Hippocampal formation (tissue), 2 donors: ENCODE measurements around the gene ST3GAL2.
"Not testable (repeated sequence)": the region's sequence is repeated elsewhere in the genome, so short reads cannot be mapped to it uniquely, and the experiment has no call there.

Source experiments
- DNase-seq, 2 donors: peaks; one replicate each; lab custom pipeline; 2025; lab: John Stamatoyannopoulos, UW

Gene ST3GAL2

DNA sequence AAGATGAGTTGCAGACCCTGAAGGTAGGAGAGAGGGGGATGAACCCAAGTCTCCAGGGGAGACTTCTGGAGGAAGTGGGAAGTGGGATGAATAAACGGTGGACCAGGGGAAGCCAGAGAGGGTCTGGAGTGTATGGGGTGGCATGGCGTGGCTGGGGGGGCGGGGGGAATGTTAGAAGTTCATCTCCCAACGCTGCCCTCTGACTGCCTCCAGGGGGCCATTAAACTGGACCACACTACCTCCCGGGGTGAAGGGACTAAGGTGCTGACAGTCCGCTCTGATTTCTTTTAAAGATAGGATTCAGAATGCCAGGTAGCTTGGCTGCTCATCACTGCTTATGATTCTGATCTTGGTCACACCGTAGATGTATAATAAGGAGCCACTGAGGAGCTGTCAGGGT lies 21.2 kb downstream of the ST3GAL2 start:
- DNase-seq, result no peak

- DNase-seq, result no peak
Measured at GRCh38 chr16:70416748-70417616, 21.9 kb downstream of the ST3GAL2 start.

DNA sequence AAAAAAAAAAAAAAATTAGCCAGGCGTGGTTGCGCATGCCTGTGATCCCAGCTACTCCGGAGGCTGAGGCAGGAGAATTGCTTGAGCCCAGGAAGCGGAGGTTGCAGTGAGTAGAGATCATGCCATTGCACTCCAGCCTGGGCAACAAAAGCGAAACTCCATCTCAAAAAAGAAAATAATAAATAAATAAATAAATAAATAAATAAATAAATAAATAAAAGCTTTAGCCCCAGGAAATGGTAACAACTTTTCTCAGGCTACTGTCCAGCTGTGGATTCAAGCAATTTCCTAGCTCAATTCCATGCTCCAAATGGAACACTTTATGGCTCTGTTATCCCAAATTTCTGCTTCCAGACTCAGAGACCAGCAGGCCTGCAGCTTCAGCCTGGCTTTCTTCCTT lies 25.3 kb downstream of the ST3GAL2 start:
- DNase-seq, result not testable (repeated sequence)

- DNase-seq, result no peak
Measured at GRCh38 chr16:70412385-70412784, 26.5 kb downstream of the ST3GAL2 start.

- DNase-seq, result peak in 1 of 2 donors; percentile 32
Measured at GRCh38 chr16:70410734-70411133, 28.2 kb downstream of the ST3GAL2 start.

- DNase-seq, result no peak
Measured at GRCh38 chr16:70407811-70408274, 31.1 kb downstream of the ST3GAL2 start.

DNA sequence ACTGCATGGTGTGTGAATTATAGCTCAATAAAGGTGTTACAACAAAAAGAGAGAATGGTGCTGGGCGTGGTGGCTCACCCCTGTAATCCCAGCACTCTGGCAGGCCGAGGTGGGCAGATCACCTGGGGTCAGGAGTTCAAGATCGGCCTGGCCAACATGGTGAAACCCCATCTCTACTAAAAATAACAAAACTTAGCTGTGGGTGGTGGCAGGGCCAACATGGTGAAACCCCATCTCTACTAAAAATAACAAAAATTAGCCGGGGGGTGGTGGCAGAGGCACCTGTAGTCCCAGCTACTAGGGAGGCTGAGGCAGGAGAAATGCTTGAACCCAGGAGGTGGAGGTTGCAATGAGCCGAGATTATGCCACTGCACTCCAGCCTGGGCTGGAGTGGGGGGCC lies 32.8 kb downstream of the ST3GAL2 start:
- not testable (repeated sequence) for DNase-seq

DNA sequence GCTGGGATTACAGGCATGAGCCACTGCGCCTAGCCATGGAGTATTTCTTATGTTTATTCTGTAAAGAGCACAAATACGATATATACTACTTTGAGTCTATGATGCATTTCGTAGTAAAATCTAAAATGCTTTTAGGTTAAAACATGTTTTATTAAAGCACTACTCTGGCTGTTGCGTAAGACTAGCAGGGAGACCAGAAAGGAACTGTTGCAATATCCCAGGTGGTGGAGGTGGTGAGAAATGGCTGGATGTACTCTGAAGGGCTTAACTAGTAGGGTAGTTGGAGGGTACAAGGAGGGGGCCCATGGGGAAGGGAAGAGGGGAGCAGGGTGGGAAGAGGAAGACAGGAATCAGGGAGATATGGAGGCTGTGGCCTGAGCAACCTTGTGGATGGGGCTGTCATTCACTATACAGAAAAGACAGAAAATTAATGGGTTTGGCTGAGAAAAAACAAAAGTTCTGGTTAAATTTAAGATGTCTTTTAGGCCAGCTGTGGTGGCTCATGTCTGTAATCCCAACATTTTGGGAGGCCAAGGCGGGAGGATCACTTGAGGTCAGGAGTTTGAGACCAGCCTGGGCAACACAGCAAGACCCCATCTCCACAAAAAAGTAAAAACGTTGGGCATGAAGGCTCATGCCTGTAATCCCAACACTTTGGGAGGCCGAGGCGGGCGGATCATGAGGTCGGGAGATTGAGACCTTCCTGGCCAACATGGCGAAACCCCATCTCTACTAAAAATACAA lies 35.8 kb downstream of the ST3GAL2 start:
- DNase-seq, result no peak

- DNase-seq, result no peak
Measured at GRCh38 chr16:70399951-70400350, 38.9 kb downstream of the ST3GAL2 start.

- no peak for DNase-seq
Measured at GRCh38 chr16:70399381-70399780, 39.5 kb downstream of the ST3GAL2 start.

- no peak for DNase-seq
Measured at GRCh38 chr16:70398177-70398743, 40.6 kb downstream of the ST3GAL2 start.

DNA sequence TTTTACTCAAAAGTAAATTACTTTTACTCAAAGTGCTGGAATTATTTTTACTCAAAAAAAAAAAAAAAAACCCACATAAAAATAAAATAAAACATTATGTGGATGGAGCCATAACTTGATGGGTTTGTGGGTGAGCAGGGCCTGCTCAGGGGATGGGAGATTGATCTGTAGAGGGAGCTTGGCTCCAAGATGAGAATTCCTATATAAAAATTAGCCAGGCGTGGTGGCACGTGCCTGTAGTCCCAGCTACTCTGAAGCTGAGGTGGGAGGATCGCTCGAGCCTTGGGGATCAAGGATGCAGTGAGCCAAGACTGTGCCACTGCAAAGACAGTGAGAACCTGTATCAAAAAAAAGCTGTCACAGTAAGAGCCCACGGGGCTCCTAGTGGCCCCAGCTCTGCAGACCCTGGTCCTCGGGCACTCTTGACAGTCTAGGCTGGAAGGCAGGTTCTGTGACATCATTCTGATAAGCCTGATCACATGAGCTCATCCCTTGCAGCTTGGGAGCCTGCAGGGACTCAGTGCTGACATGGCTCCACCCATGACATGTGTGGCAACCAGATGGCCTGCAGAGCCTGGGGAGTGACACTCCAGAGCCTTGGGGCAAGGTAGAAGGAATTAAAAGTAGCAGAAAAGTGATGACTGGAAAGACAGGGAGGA lies 42.5 kb downstream of the ST3GAL2 start:
- no peak for DNase-seq

DNA sequence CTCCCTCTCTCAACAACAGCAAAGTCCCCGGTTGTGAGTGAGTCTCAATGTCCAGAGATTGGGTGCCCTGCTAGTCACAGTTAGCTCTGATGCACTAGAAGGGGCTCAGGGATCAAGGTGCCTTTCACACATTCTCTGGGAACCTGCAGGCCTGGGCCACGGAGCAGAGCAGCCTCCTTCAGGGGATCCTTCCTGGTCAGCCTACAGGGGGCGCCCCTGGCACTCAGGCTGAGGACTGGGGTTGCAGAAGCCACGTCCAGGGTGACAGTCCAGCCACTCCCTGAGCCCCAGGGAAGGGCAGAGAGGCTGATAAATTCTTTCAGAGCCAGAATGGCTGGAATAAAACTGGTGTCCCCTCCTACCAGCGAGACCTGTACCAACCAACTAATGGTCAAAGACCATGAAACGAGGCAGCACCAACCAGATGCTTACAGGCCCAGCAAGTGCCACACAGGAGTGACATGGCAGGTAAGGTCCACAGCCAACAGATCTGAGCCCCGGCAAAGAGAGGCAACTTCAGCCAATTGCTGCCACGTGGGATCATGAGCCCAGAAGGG lies 43.5 kb downstream of the ST3GAL2 start:
- DNase-seq, result peak in 1 of 2 donors; percentile 19

- DNase-seq, result no peak
Measured at GRCh38 chr16:70394853-70395252, 44.0 kb downstream of the ST3GAL2 start.

GRCh38 chr16:70393662-70394061 lies 45.2 kb downstream of the ST3GAL2 start:
- DNase-seq, result peak in 1 of 2 donors; percentile 42

- no peak for DNase-seq
Measured at GRCh38 chr16:70392606-70393005, 46.3 kb downstream of the ST3GAL2 start.

DNA sequence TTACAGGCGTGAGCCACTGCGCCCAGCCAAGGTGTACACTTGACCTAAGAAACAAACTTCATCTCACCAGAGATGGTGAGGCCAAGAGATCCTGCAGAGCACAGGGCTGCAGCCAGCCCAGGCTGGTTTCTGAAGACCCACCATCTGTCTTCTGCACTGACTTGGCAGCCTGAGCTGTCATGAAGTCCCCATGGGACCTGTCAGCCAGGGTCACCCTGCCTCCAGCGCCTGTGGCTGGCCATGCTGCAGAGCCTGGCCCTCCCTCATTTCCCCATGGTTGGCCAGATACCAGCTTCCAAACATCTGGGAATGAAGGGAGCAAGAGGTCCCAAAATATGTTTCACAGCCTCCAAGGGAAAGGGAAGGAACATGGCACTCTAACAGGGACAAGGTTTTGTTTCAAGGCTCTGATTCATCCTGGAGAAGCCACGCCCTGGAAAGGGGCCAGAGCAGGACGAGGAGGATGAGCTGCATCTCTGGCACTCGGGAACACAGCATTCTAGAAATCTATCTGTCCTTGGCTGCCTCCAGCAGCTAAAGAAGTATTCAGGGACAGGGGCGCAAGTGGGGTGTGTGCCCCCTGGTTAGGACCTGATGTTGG lies 46.9 kb downstream of the ST3GAL2 start:
- no peak for DNase-seq

GRCh38 chr16:70391446-70391845 lies 47.5 kb downstream of the ST3GAL2 start:
- DNase-seq, result no peak

- no peak for DNase-seq
Measured at GRCh38 chr16:70390774-70391173, 48.1 kb downstream of the ST3GAL2 start.

GRCh38 chr16:70388006-70388680 lies 50.8 kb downstream of the ST3GAL2 start:
- DNase-seq, result peak in 1 of 2 donors; percentile 10
